ENCODE results near the gene SAPCD2.

SAPCD2 gene

GRCh38 chr9:137084526-137084925, 14.2 kb upstream of the SAPCD2 start:
- DNase-seq (ENCODE audit: low read depth), result no peak
- H3K4me3 ChIP-seq (ENCODE audit: low read depth, low read length), result no peak overlapping the region
- TF ChIP-seq, protein P1, sequence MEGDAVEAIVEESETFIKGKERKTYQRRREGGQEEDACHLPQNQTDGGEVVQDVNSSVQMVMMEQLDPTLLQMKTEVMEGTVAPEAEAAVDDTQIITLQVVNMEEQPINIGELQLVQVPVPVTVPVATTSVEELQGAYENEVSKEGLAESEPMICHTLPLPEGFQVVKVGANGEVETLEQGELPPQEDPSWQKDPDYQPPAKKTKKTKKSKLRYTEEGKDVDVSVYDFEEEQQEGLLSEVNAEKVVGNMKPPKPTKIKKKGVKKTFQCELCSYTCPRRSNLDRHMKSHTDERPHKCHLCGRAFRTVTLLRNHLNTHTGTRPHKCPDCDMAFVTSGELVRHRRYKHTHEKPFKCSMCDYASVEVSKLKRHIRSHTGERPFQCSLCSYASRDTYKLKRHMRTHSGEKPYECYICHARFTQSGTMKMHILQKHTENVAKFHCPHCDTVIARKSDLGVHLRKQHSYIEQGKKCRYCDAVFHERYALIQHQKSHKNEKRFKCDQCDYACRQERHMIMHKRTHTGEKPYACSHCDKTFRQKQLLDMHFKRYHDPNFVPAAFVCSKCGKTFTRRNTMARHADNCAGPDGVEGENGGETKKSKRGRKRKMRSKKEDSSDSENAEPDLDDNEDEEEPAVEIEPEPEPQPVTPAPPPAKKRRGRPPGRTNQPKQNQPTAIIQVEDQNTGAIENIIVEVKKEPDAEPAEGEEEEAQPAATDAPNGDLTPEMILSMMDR (IDR thresholded peaks at IDR 0.05; ENCODE audit: control insufficient read depth, extremely low read depth, insufficient read depth), result no peak

DNA sequence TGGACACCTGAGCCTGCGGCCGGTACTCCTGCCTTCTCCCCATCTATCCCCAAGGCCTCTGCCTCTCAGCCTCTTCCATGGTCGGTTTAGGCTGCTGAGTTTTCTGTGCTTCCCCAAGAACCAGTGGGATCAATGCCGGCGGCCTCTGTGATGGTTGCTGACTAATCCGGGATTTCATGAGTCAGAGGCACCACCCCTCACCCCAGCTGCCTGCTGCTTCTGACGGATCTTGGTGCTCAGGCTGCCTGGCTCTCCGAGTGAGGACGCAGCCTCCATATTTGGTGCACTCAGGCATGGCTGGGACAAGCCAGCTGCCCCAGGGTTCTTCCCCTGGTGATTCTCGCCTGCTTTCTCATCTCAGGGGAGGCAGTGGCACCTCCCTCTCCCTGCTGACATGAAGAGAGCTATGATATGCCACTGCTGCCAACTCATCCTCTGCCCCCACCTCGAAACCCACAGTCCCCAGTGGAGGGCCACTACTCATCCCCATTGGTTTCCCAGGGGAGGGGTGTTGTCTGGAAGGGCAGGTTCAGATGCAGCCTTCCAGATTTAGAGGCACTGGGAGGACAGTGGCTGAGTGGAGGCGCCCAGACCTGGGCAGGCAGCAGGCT, 13.1 kb upstream of the SAPCD2 start:
- no peak for DNase-seq (ENCODE audit: low read depth)
- no peak overlapping the region for H3K4me3 ChIP-seq (ENCODE audit: low read depth, low read length)
- TF ChIP-seq, protein P1 (IDR thresholded peaks at IDR 0.05; ENCODE audit: control insufficient read depth, extremely low read depth, insufficient read depth), result no peak

DNA sequence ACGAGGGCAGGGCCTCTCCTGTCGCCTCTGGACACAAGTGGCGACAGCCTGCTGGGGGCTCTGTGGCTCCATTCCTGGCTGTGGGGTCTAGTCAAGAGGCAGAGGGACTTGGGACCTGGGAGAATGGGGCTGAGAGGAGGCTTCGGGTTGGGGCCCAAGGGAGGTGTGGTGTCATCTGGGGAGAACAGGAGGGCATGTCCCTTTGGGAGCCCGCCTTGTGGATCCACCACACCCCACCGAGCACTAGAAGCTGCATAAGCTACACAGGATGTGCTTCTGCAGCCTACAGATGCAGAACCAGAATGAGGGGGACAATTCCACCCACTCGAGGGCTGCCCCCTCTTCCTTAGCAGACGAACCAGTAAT, 12.6 kb upstream of the SAPCD2 start:
- H3K4me3 ChIP-seq (ENCODE audit: low read depth, low read length), result no peak overlapping the region
- no peak for DNase-seq (ENCODE audit: low read depth)
- TF ChIP-seq, protein P1 (IDR thresholded peaks at IDR 0.05; ENCODE audit: control insufficient read depth, extremely low read depth, insufficient read depth), result no peak

GRCh38 chr9:137082222-137082924, 12.0 kb upstream of the SAPCD2 start:
- H3K4me3 ChIP-seq (ENCODE audit: low read depth, low read length), result no peak overlapping the region
- DNase-seq (ENCODE audit: low read depth), result no peak
- TF ChIP-seq, protein P1 (IDR thresholded peaks at IDR 0.05; ENCODE audit: control insufficient read depth, extremely low read depth, insufficient read depth), result no peak

GRCh38 chr9:137080260-137081122, 10.1 kb upstream of the SAPCD2 start:
- TF ChIP-seq, protein P1 (IDR thresholded peaks at IDR 0.05; ENCODE audit: control insufficient read depth, extremely low read depth, insufficient read depth), result no peak
- no peak overlapping the region for H3K4me3 ChIP-seq (ENCODE audit: low read depth, low read length)
- DNase-seq (ENCODE audit: low read depth), result no peak

DNA sequence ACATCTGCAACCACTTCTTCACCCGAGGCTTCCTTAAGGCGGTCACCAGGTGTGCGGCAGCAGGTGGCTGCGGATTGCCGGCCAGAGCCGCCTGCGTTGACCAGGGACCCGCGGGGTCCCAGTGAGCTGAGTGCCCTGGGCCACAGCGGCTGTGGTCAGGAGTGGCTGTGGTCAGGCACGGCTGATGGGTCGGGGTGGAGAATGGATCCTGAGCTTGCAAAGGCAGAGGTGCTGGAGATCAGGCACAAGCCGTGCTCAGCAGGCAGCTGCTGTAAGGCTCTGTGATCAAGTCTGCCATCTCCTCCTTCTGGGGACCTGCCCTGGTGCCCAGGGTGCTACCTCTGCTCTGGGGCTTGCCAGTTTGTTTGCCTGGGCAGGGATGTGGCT, 9.0 kb upstream of the SAPCD2 start:
- no peak for DNase-seq (ENCODE audit: low read depth)
- TF ChIP-seq, protein P1 (IDR thresholded peaks at IDR 0.05; ENCODE audit: control insufficient read depth, extremely low read depth, insufficient read depth), result no peak
- no peak overlapping the region for H3K4me3 ChIP-seq (ENCODE audit: low read depth, low read length)
